Measurements from ENCODE around the gene UVRAG.

UVRAG gene

GRCh38 chr11:75784085-75784478 is 30.9 kb upstream of the UVRAG start:
- DNase-seq = no peak

GRCh38 chr11:75784506-75784905 is 30.5 kb upstream of the UVRAG start:
- no peak for DNase-seq

- no peak for DNase-seq
Measured at GRCh38 chr11:75785187-75785586, 29.8 kb upstream of the UVRAG start.

GRCh38 chr11:75786101-75786736 is 28.8 kb upstream of the UVRAG start:
- DNase-seq = no peak

GRCh38 chr11:75789521-75789920 is 25.5 kb upstream of the UVRAG start:
- DNase-seq = no peak

- DNase-seq = no peak
Measured at GRCh38 chr11:75790986-75791385, 24.0 kb upstream of the UVRAG start.

- DNase-seq = no peak
Measured at GRCh38 chr11:75792127-75792731, 22.8 kb upstream of the UVRAG start.

GRCh38 chr11:75792997-75793800 is 21.8 kb upstream of the UVRAG start:
- DNase-seq = no peak

GRCh38 chr11:75793966-75794365 is 21.0 kb upstream of the UVRAG start:
- DNase-seq = no peak

GRCh38 chr11:75795276-75796090 is 19.5 kb upstream of the UVRAG start:
- DNase-seq = no peak

GRCh38 chr11:75796091-75796435 is 18.9 kb upstream of the UVRAG start:
- no peak for DNase-seq

- DNase-seq = no peak
Measured at GRCh38 chr11:75797116-75797515, 17.9 kb upstream of the UVRAG start.

GRCh38 chr11:75797792-75798191 is 17.2 kb upstream of the UVRAG start:
- no peak for DNase-seq

- DNase-seq = no peak
Measured at GRCh38 chr11:75800136-75800675, 14.8 kb upstream of the UVRAG start.

- no peak for DNase-seq
Measured at GRCh38 chr11:75800728-75801361, 14.2 kb upstream of the UVRAG start.

- no peak for DNase-seq
Measured at GRCh38 chr11:75801362-75802020, 13.5 kb upstream of the UVRAG start.

- no peak for DNase-seq
Measured at GRCh38 chr11:75802021-75802912, 12.7 kb upstream of the UVRAG start.

GRCh38 chr11:75802913-75803820 is 11.8 kb upstream of the UVRAG start:
- DNase-seq = no peak

GRCh38 chr11:75809111-75809510 is 5.9 kb upstream of the UVRAG start:
- no peak for DNase-seq

- DNase-seq = no peak
Measured at GRCh38 chr11:75809991-75810390, 5.0 kb upstream of the UVRAG start.
